DOHH2 (cell line): ENCODE results near the gene RABL3.

ENCODE experiments used
- EZH2phosphoT487 ChIP-seq: fragments of 200-600 bp; sonication (generic); IDR thresholded peaks from 2 replicates; pipeline ENCODE4 v1.6.1; 2017; ENCODE audit warnings: borderline replicate concordance, mild to moderate bottlenecking, antibody characterized with exemption, low read length, moderate library complexity, mixed read lengths
- TF ChIP-seq, protein P1 (sequence below): fragments of 200-600 bp; sonication (generic); IDR thresholded peaks from one replicate; pipeline ENCODE4 v1.5.1; 2014; ENCODE audit warnings: antibody characterized with exemption, mild to moderate bottlenecking, low read depth, low read length; ENCODE audit not compliant: poor library complexity, severe bottlenecking

DNA sequence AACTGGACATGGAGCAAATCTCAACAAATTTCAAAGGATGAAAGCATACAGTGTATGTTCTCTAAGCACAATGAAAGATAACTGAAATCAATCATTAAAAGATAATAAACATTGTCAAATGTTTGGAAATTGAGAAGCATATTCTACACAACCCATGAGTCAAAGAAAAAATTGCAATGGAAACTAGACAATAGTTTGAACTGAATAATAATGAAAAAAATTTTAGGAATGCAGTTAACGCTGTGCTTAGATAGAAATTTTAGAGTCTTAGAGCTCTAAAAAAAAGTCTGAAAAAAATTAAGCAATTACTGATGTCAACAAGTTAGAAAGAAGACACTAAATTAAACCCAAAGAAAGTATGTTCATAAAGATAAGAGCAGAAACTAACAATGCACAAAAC, 15.5 kb downstream of the RABL3 start:
- TF ChIP-seq EZH2phosphoT487: no peak
- TF ChIP-seq, protein P1, sequence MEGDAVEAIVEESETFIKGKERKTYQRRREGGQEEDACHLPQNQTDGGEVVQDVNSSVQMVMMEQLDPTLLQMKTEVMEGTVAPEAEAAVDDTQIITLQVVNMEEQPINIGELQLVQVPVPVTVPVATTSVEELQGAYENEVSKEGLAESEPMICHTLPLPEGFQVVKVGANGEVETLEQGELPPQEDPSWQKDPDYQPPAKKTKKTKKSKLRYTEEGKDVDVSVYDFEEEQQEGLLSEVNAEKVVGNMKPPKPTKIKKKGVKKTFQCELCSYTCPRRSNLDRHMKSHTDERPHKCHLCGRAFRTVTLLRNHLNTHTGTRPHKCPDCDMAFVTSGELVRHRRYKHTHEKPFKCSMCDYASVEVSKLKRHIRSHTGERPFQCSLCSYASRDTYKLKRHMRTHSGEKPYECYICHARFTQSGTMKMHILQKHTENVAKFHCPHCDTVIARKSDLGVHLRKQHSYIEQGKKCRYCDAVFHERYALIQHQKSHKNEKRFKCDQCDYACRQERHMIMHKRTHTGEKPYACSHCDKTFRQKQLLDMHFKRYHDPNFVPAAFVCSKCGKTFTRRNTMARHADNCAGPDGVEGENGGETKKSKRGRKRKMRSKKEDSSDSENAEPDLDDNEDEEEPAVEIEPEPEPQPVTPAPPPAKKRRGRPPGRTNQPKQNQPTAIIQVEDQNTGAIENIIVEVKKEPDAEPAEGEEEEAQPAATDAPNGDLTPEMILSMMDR: no peak
